MCF 10A (cell line): Measurements from ENCODE around the gene NUDT2. TPM values are rescaled to one million over a fixed set of nuclear protein-coding genes. Genes with fewer than 3 reads are reported as not detected.
A peak's percentile ranks its signal among the peaks of the same experiment; 100 is the strongest.

Source experiments
- BruUV-seq: library from RNA; stranded (reverse); fragments of 400-500 nt; replicated peaks from 2 replicates; lab custom pipeline; 2021; lab: Mats Ljungman, UMichigan
- CTCF ChIA-PET: fragments of 300-600 bp; sonication (Branson Sonifier 250); formaldehyde crosslinking; extraction: SDS; loops from one replicate; lab custom pipeline; 2021; ENCODE audit warnings: antibody characterized with exemption, inconsistent platforms; lab: Yijun Ruan, JAX
- POLR2A ChIA-PET: fragments of 300-600, 350-650 bp; sonication (Branson Sonifier 250); formaldehyde crosslinking; extraction: SDS; loops from one replicate; lab custom pipeline; 2020; ENCODE audit warnings: antibody characterized with exemption, inconsistent platforms; lab: Yijun Ruan, JAX
- DNase-seq: peaks from one replicate; pipeline ENCODE4 v3.0.0-alpha.2; 2018; ENCODE audit not compliant: unreplicated experiment
- H3K27ac Mint-ChIP-seq: one replicate; pipeline ENCODE4 v1.8.0; 2022; ENCODE audit warnings: mild to moderate bottlenecking, low read depth, mixed read lengths; ENCODE audit not compliant: unreplicated experiment
- H3K27me3 Mint-ChIP-seq: one replicate; pipeline ENCODE4 v1.8.0; 2022; ENCODE audit warnings: mixed read lengths; ENCODE audit not compliant: insufficient read depth, unreplicated experiment
- H3K36me3 Mint-ChIP-seq: one replicate; pipeline ENCODE4 v1.8.0; 2022; ENCODE audit warnings: mild to moderate bottlenecking, moderate library complexity, mixed read lengths; ENCODE audit not compliant: insufficient read depth, unreplicated experiment
- H3K4me1 Mint-ChIP-seq: one replicate; pipeline ENCODE4 v1.8.0; 2022; ENCODE audit warnings: mixed read lengths; ENCODE audit not compliant: insufficient read depth, unreplicated experiment
- H3K4me3 Mint-ChIP-seq: one replicate; pipeline ENCODE4 v1.8.0; 2022; ENCODE audit warnings: mild to moderate bottlenecking, moderate library complexity, mixed read lengths; ENCODE audit not compliant: unreplicated experiment
- H3K9me3 Mint-ChIP-seq: one replicate; pipeline ENCODE4 v1.8.0; 2022; ENCODE audit warnings: mixed read lengths; ENCODE audit not compliant: unreplicated experiment
- intact Hi-C: fragments of 100-400 bp; cut with micrococcal nuclease; formaldehyde crosslinking; loops from 2 replicates; pipeline ENCODE4 v1.14.1; 2022
- total RNA-seq: library from RNA; stranded (reverse); gene quantifications from 2 replicates; pipeline ENCODE4 v1.2.3, GENCODE V29; 2022
- TF ChIP-seq, protein P1 (sequence below): fragments of 200-600 bp; IDR thresholded peaks from one replicate; pipeline ENCODE4 v1.8.0; 2022; ENCODE audit warnings: antibody characterized with exemption, mild to moderate bottlenecking; ENCODE audit not compliant: unreplicated experiment

Gene NUDT2
- total RNA-seq, 1 experiment from 2014 or later, result 30.6 TPM

- POLR2A ChIA-PET, result interaction anchor here (0.5 to 5.6 kb wide), 7 partner anchors 15 to 235 kb away, joined by 3 to 77 read pairs (median 3); partner anchors contain the start of gene NUDT2
- intact Hi-C loops, result loop anchor here (5.0 kb wide), 2 partner anchors 364 to 564 kb away; no protein-coding TSS in a partner anchor
- peak; percentile 61 for DNase-seq
- Mint-ChIP-seq H3K4me1 (peaks cover 35% of the 10 kb centered on the region), H3K27me3 (no peaks in the 10 kb centered on the region), H3K4me3 (peak overlapping the region; percentile 72), H3K27ac (peak overlapping the region; percentile 68), H3K36me3 (no peaks in the 10 kb centered on the region), H3K9me3 (no peaks in the 10 kb centered on the region)
- CTCF ChIA-PET, result interaction anchor here (0.6 to 9.3 kb wide), 13 partner anchors 9 to 338 kb away, joined by 3 to 198 read pairs (median 3); no protein-coding TSS in a partner anchor
- BruUV-seq, result TSS peak; percentile 57
- TF ChIP-seq, protein P1, sequence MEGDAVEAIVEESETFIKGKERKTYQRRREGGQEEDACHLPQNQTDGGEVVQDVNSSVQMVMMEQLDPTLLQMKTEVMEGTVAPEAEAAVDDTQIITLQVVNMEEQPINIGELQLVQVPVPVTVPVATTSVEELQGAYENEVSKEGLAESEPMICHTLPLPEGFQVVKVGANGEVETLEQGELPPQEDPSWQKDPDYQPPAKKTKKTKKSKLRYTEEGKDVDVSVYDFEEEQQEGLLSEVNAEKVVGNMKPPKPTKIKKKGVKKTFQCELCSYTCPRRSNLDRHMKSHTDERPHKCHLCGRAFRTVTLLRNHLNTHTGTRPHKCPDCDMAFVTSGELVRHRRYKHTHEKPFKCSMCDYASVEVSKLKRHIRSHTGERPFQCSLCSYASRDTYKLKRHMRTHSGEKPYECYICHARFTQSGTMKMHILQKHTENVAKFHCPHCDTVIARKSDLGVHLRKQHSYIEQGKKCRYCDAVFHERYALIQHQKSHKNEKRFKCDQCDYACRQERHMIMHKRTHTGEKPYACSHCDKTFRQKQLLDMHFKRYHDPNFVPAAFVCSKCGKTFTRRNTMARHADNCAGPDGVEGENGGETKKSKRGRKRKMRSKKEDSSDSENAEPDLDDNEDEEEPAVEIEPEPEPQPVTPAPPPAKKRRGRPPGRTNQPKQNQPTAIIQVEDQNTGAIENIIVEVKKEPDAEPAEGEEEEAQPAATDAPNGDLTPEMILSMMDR, result no peak
Measured at GRCh38 chr9:34375901-34376595, 46.7 kb downstream of the NUDT2 start.

DNA sequence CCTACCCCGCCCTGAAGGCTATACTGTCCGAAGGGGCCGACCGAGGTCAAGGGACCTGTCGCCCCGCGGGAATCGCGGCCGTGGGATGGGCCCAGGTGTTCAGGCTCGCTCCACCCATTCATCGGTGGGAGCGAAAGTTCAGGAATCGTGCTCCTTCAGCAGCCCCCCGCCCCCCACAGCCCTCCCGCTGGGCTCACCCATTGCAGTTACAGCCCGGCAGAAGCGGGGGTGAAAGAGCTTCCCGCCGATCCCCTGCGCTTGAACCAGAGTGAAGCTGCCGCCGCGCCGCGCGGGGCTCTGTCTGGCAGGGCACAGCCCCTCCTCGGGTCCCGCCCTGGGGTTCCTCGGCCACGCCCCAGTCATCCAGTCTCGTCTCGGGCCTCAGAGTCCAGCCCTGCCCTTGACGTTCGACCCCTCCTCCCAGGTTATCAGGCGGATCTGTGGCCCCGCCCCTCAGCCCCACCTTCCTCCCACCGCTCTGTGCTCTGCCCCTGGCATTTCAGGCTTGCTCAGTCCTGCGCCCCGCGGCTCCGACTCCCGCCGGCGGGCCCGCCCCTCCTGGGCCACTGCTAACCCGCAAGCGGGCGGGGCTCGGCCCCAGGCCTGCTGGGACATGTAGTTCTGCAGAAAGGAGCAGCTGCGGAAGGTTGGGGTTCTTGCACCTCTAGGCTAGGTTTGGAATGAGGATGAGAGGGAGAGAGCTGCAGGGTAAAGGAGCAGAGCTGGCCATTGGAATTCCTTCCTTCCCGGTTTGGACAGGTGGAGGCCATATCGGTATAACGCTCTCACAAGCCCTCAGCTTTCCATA lies 47.4 kb downstream of the NUDT2 start, which contains the start of gene MYORG:
Gene MYORG (minus strand): TSS at position 303 of the 808 bp plus-strand sequence. CDS start 3,955 bp downstream, outside the sequence.
- intact Hi-C loops, result loop anchor here (1.0 to 5.0 kb wide), 4 partner anchors 44 to 564 kb away; no protein-coding TSS in a partner anchor
- BruUV-seq, result no TSS peak
- peak; percentile 98 for DNase-seq
- peak within 1 kb of the TSS; percentile 68 for H3K27ac Mint-ChIP-seq
- H3K9me3 Mint-ChIP-seq, result no peaks in the 10 kb centered on the region
- ChIA-PET POLR2A (interaction anchor here (0.5 to 5.6 kb wide), 14 partner anchors 12 to 695 kb away, joined by 3 to 77 read pairs (median 3); partner anchors contain the start of genes NUDT2, SIGMAR1, UBAP1 and UBAP2), CTCF (interaction anchor here (0.5 to 9.3 kb wide), 17 partner anchors 9 to 256 kb away, joined by 3 to 198 read pairs (median 4); no protein-coding TSS in a partner anchor)
- TF ChIP-seq, protein P1, result no peak
- H3K4me3 Mint-ChIP-seq, result peak within 1 kb of the TSS; percentile 72
- H3K4me1 Mint-ChIP-seq, result peaks cover 35% of the 10 kb centered on the region
- no peaks in the 10 kb centered on the region for H3K36me3 Mint-ChIP-seq
- H3K27me3 Mint-ChIP-seq, result no peaks in the 10 kb centered on the region

DNA sequence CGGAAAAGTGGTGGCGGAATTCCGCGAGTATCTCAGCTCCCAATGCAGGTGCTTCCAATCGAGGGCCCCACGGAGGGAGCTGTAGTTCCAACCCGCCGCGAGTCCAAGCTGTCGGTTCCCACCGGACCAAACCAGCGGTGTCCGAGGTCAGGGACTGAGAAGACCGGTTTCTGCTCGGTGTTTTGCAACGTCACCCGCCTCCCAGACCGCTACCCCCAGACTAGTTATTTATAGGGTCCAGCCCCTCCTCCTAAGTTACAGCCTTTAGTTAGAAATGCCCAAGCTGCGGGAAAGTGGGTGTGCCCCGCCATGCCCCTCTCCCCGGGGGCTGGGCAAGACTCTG lies 48.0 kb downstream of the NUDT2 start:
- H3K36me3 Mint-ChIP-seq, result no peaks in the 10 kb centered on the region
- POLR2A ChIA-PET, result interaction anchor here (0.7 to 5.6 kb wide), 12 partner anchors 12 to 694 kb away, joined by 3 to 77 read pairs (median 4); partner anchors contain the start of genes NUDT2, SIGMAR1, UBAP1 and UBAP2
- CTCF ChIA-PET, result interaction anchor here (0.6 to 9.3 kb wide), 14 partner anchors 19 to 256 kb away, joined by 3 to 198 read pairs (median 4); partner anchors contain the start of gene RPP25L
- no peak for DNase-seq
- no TSS peak for BruUV-seq
- no peaks in the 10 kb centered on the region for H3K27me3 Mint-ChIP-seq
- H3K9me3 Mint-ChIP-seq, result no peaks in the 10 kb centered on the region
- intact Hi-C loops, result loop anchor here (1.0 to 5.0 kb wide), 4 partner anchors 45 to 565 kb away; no protein-coding TSS in a partner anchor
- peaks cover 35% of the 10 kb centered on the region for H3K4me1 Mint-ChIP-seq
- TF ChIP-seq, protein P1, result no peak
- H3K27ac Mint-ChIP-seq, result no peak overlapping the region
- peak overlapping the region; percentile 72 for H3K4me3 Mint-ChIP-seq
